Panc1 (cell line): Measurements from ENCODE around the gene UBE3B. TPM values are rescaled to one million over a fixed set of nuclear protein-coding genes. Genes with fewer than 3 reads are reported as not detected.
"Not testable (repeated sequence)": the region's sequence is repeated elsewhere in the genome, so short reads cannot be mapped to it uniquely, and the experiment has no call there.

Experiments used
- ATAC-seq: fragments of 200-7000 bp; cut with Tn5 transposase; 2 replicates; pipeline ENCODE4 v1.9.1; 2020; ENCODE audit warnings: mild to moderate bottlenecking, moderate library complexity
- BruUV-seq: library from RNA; stranded (reverse); fragments of 400-500 nt; replicated peaks from 2 replicates; lab custom pipeline; 2021; lab: Mats Ljungman, UMichigan
- CTCF ChIA-PET: fragments of 300-600 bp; sonication (Branson Sonifier 250); formaldehyde crosslinking; loops from one replicate; lab custom pipeline; 2022; ENCODE audit warnings: antibody characterized with exemption; lab: Charles Lee
- POLR2A ChIA-PET: fragments of 300-600 bp; sonication (Branson Sonifier 250); formaldehyde crosslinking; loops from one replicate; lab custom pipeline; 2022; ENCODE audit warnings: antibody characterized with exemption; lab: Charles Lee
- DNase-seq: peaks from one replicate; pipeline ENCODE4 v3.0.0-alpha.2; 2010; ENCODE audit warnings: low read depth, low spot score
- H3K27ac ChIP-seq: 2 replicates; pipeline ENCODE4 v1.5.1; 2011; ENCODE audit warnings: mild to moderate bottlenecking, low read length, inconsistent platforms
- H3K27me3 ChIP-seq: fragments of 200-500 bp; sonication (Bioruptor generic); 2 replicates; pipeline ENCODE4 v1.6.0; 2014; ENCODE audit warnings: low read length, inconsistent platforms; ENCODE audit not compliant: control insufficient read depth, insufficient read depth
- H3K36me3 ChIP-seq: fragments of 200-500 bp; sonication (Bioruptor generic); 2 replicates; pipeline ENCODE4 v1.5.1; 2014; ENCODE audit warnings: inconsistent platforms, mild to moderate bottlenecking, low read length, moderate library complexity; ENCODE audit not compliant: control insufficient read depth, insufficient read depth
- H3K4me1 ChIP-seq: 2 replicates; pipeline ENCODE4 v1.5.1; 2011; ENCODE audit warnings: inconsistent platforms, mild to moderate bottlenecking, low read length, moderate library complexity; ENCODE audit not compliant: control insufficient read depth, insufficient read depth
- H3K4me3 ChIP-seq, 2 experiments: 2 replicates each; pipeline ENCODE4 v1.5.1; 2011 to 2012; ENCODE audit warnings: low read depth in 2 of 2, low read length in 2 of 2, mild to moderate bottlenecking in 2 of 2, inconsistent platforms in 1 of 2, moderate library complexity in 1 of 2
- H3K9me3 ChIP-seq: fragments of 200-500 bp; sonication (Bioruptor generic); 2 replicates; pipeline ENCODE4 v1.5.1; 2014; ENCODE audit warnings: low read depth, mild to moderate bottlenecking, inconsistent platforms, low read length, moderate library complexity; ENCODE audit not compliant: control insufficient read depth, insufficient read depth
- POLR2AphosphoS5 ChIP-seq: IDR thresholded peaks from 2 replicates; pipeline ENCODE4 v1.6.1; 2012; ENCODE audit warnings: mild to moderate bottlenecking, low read depth, low read length, moderate library complexity
- SIN3A ChIP-seq: IDR thresholded peaks from 2 replicates; pipeline ENCODE4 v1.6.1; 2012; ENCODE audit warnings: low read depth, mild to moderate bottlenecking, low read length, moderate library complexity, borderline replicate concordance; ENCODE audit not compliant: insufficient read depth
- TCF7L2 ChIP-seq: IDR thresholded peaks from 2 replicates; pipeline ENCODE4 v1.6.1; 2011; ENCODE audit warnings: mild to moderate bottlenecking, low read depth, low read length, inconsistent platforms
- in situ Hi-C: cut with HindIII; loops from 2 replicates; pipeline ENCODE4 v1.10.0; 2016; ENCODE audit warnings: low sequenced_read_pairs, low pct_unique_long_range_greater_than_20kb
- intact Hi-C: fragments of 100-400 bp; cut with micrococcal nuclease; formaldehyde crosslinking; loops from one replicate; pipeline ENCODE4 v1.10.0; 2022; ENCODE audit not compliant: unreplicated experiment
- total RNA-seq: library from RNA; stranded (reverse); gene quantifications from one replicate; pipeline ENCODE4 v1.2.1, GENCODE V29; 2021; ENCODE audit not compliant: unreplicated experiment
- TF ChIP-seq, protein P1 (sequence below), 2 experiments: IDR thresholded peaks; 2 replicates each; pipeline ENCODE4 v1.6.1; 2011 to 2012; ENCODE audit warnings: low read depth in 2 of 2, control low read depth in 1 of 2, low read length in 1 of 2, mild to moderate bottlenecking in 1 of 2, moderate library complexity in 1 of 2; ENCODE audit not compliant: insufficient read depth in 1 of 2
- TF ChIP-seq, protein P2 (sequence below): fragments of 450-650 bp; IDR thresholded peaks from 2 replicates; pipeline ENCODE4 v1.5.1; 2017; ENCODE audit warnings: mild to moderate bottlenecking

Gene UBE3B
- total RNA-seq, 1 experiment from 2014 or later: 38.9 TPM

DNA sequence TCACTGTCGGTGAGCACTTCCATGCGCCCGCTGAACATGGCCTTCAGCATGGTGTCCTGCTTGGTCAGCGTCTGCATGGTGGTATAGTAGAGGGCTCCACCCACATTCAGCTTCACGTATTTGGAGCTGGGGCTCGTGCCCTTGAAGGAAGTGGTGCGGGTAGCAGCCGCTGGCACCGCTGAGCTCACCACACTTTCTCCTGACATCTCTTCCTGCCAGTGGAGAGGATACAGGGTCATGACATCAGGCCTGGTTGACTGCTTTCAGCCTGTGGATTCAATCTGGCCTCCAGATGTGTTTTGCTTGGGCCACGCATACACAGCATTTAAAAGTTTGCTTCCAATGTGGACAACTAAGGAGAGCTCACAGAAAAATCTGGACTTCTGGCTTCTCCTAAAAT lies 7.9 kb upstream of the UBE3B start:
- Histone ChIP-seq H3K9me3 (no peaks in the 10 kb centered on the region), H3K27me3 (no peaks in the 10 kb centered on the region), H3K36me3 (no peaks in the 10 kb centered on the region; the same call in none of the 2 replicates), H3K27ac (no peak overlapping the region), H3K4me1 (peaks cover 3% of the 10 kb centered on the region), H3K4me3 (no peak overlapping the region)
- in situ Hi-C loops: no loop called here
- intact Hi-C loops: no loop called here
- no TSS peak for BruUV-seq
- DNase-seq (no peak), ATAC-seq (no peak)
- ChIA-PET CTCF (no interaction called here), POLR2A (no interaction called here)
- TF ChIP-seq, protein P1, sequence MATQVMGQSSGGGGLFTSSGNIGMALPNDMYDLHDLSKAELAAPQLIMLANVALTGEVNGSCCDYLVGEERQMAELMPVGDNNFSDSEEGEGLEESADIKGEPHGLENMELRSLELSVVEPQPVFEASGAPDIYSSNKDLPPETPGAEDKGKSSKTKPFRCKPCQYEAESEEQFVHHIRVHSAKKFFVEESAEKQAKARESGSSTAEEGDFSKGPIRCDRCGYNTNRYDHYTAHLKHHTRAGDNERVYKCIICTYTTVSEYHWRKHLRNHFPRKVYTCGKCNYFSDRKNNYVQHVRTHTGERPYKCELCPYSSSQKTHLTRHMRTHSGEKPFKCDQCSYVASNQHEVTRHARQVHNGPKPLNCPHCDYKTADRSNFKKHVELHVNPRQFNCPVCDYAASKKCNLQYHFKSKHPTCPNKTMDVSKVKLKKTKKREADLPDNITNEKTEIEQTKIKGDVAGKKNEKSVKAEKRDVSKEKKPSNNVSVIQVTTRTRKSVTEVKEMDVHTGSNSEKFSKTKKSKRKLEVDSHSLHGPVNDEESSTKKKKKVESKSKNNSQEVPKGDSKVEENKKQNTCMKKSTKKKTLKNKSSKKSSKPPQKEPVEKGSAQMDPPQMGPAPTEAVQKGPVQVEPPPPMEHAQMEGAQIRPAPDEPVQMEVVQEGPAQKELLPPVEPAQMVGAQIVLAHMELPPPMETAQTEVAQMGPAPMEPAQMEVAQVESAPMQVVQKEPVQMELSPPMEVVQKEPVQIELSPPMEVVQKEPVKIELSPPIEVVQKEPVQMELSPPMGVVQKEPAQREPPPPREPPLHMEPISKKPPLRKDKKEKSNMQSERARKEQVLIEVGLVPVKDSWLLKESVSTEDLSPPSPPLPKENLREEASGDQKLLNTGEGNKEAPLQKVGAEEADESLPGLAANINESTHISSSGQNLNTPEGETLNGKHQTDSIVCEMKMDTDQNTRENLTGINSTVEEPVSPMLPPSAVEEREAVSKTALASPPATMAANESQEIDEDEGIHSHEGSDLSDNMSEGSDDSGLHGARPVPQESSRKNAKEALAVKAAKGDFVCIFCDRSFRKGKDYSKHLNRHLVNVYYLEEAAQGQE (IDR thresholded peaks at IDR 0.05; ENCODE audit: insufficient read depth in 1 of 2, low read depth in 2 of 2, low read length in 1 of 2): no peak
- TF ChIP-seq, protein P2, sequence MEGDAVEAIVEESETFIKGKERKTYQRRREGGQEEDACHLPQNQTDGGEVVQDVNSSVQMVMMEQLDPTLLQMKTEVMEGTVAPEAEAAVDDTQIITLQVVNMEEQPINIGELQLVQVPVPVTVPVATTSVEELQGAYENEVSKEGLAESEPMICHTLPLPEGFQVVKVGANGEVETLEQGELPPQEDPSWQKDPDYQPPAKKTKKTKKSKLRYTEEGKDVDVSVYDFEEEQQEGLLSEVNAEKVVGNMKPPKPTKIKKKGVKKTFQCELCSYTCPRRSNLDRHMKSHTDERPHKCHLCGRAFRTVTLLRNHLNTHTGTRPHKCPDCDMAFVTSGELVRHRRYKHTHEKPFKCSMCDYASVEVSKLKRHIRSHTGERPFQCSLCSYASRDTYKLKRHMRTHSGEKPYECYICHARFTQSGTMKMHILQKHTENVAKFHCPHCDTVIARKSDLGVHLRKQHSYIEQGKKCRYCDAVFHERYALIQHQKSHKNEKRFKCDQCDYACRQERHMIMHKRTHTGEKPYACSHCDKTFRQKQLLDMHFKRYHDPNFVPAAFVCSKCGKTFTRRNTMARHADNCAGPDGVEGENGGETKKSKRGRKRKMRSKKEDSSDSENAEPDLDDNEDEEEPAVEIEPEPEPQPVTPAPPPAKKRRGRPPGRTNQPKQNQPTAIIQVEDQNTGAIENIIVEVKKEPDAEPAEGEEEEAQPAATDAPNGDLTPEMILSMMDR: no peak
- TF ChIP-seq TCF7L2 (no peak), SIN3A (no peak), POLR2AphosphoS5 (no peak)

DNA sequence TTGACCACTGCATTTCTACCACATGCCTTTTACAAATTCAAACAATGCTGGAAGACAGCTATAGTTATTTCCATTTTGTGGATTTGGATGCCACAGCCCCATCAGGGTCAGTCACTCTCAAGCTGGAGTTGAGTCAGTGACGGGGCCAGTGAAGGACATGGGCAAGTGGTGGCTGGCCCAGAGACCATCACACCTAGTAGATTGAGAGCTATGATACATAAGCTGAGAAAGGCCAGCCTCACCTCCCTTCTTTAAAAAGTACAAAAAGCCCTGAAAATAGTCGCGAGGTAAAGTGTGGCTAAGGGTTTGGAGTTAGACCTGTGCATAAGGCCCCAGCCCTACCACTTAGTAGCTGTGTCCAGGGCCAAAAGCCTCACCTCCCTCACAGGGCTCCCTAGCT lies 4.4 kb upstream of the UBE3B start:
- intact Hi-C loops (no loop called here), in situ Hi-C loops (no loop called here)
- ChIA-PET CTCF (no interaction called here), POLR2A (interaction anchor here (0.7 kb wide), 1 partner anchor 651 kb away, joined by 4 read pairs; the partner anchor contains the start of gene IFT81)
- BruUV-seq: no TSS peak
- Histone ChIP-seq H3K27ac (no peak overlapping the region), H3K27me3 (no peaks in the 10 kb centered on the region), H3K9me3 (no peaks in the 10 kb centered on the region), H3K4me1 (peaks cover 11% of the 10 kb centered on the region), H3K4me3 (no peak overlapping the region), H3K36me3 (no peaks in the 10 kb centered on the region; the same call in none of the 2 replicates)
- TF ChIP-seq, protein P1 (IDR thresholded peaks at IDR 0.05; ENCODE audit: insufficient read depth in 1 of 2, low read depth in 2 of 2, low read length in 1 of 2): no peak
- TF ChIP-seq TCF7L2 (no peak), SIN3A (no peak), POLR2AphosphoS5 (no peak)
- TF ChIP-seq, protein P2: no peak
- ATAC-seq (no peak), DNase-seq (no peak)

DNA sequence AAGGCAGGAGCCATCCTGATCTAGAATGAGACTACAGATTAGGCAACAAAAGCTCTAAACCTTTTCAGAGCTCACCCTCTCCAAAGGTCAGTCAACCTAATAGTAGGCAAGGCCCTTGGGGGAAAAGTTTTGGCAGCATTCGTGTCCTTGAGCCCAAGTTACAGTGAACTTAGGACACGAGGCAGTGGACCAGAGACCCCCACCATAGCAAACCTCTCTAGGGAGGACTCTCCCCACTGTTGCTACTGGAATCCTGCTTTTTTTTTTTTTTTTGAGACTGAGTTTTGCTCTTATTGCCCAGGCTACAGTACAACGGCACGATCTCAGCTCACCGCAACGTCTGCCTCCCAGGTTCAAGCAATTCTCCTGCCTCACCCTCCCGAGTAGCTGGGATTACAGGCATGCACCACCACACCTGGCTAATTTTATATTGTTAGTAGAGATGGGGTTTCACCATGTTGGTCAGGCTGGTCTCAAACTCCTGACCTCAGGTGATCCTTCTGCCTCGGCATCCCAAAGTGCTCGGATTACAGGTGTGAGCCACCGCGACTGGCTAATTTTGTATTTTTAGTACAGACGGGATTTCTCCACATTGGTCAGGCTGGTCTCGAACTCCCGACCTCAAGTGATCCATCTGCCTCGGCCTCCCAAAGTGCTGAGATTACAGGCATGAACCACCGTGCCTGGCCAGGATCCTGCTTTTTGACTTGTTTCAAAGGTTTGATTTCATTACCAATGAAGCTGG lies 3.7 kb upstream of the UBE3B start:
- POLR2A ChIA-PET, CTCF ChIA-PET: not testable (repeated sequence)

More for the DNA sequence above, 3.7 kb upstream of the UBE3B start:
- in situ Hi-C loops, DNase-seq, intact Hi-C loops, H3K4me3 ChIP-seq, H3K27ac ChIP-seq, ATAC-seq, BruUV-seq, H3K36me3 ChIP-seq, H3K27me3 ChIP-seq, H3K9me3 ChIP-seq: not testable (repeated sequence)
- H3K4me1 ChIP-seq: peaks cover 15% of the 10 kb centered on the region
